ENCODE results near the gene TMEM9B. TPM values are rescaled to one million over a fixed set of nuclear protein-coding genes. Genes with fewer than 3 reads are reported as not detected.
A peak's percentile ranks its signal among the peaks of the same experiment; 100 is the strongest.

The TMEM9B gene
- total and polyA plus RNA-seq, 9 of the 15 experiments (the other 6 are each of a cell fraction or from before 2014, with no cell fraction given) = 7.7 to 20.0 (median 14.0) TPM

DNA sequence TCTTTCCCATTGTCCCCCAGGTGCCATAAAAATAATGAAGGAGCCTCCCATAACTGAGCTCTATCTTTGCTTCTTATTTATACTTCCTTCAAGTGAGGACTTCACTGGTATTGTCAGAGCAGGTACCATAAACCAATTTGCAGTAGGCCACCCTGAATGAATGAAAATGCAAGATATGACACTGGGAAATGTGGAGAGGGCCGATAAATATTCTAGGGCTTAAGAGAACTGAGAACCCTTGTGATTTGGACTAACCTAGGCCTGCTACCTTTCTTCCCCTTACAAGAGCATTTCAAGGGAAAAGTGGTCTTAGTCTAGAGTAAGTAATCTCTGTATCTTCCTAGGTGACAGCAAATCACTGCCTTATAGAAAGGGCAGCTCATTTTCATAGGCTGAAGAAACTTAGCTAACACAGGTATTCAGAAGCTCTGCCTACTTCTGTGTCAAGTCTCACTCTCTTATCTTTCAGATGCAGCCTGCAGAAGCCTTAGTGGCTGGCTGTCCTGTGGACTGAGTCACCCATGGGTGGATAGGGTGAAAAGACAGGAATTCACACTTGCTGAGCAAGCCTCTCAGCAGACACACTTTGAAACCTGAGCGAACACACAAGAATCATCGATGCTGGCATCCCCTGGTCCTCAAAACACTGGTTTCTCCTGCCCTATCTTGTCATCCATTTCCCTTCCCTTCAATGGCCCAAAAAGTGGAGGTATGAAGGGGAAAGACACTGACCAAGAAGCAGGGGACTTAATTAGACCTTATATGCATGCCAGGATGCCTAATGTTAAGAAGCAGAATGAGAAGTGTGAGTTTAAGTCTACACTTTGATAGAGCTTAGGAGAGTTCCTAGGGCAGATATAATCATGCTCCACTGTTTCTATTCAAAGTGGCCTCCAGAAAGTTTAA lies 24.3 kb upstream of the TMEM9B start (continued):
- peak in 1 of 2 experiments; percentile 44; a peak in 2 of 4 replicates for TF ChIP-seq TBL1XR1 (IDR thresholded peaks at IDR 0.05; ENCODE audit: low read length in 2 of 2)
- TF ChIP-seq ZNF197 (CRISPR knock-in tag; IDR thresholded peaks at IDR 0.05; ENCODE audit: low read depth) = no peak
- no peak for TF ChIP-seq BRCA1 (IDR thresholded peaks at IDR 0.05)
- no peak for TF ChIP-seq BRCA1 (CRISPR knock-in tag; IDR thresholded peaks at IDR 0.05)
- no peak for TF ChIP-seq ZNF699 (CRISPR knock-in tag; IDR thresholded peaks at IDR 0.05; ENCODE audit: insufficient replicate concordance)
- TF ChIP-seq, protein P1, sequence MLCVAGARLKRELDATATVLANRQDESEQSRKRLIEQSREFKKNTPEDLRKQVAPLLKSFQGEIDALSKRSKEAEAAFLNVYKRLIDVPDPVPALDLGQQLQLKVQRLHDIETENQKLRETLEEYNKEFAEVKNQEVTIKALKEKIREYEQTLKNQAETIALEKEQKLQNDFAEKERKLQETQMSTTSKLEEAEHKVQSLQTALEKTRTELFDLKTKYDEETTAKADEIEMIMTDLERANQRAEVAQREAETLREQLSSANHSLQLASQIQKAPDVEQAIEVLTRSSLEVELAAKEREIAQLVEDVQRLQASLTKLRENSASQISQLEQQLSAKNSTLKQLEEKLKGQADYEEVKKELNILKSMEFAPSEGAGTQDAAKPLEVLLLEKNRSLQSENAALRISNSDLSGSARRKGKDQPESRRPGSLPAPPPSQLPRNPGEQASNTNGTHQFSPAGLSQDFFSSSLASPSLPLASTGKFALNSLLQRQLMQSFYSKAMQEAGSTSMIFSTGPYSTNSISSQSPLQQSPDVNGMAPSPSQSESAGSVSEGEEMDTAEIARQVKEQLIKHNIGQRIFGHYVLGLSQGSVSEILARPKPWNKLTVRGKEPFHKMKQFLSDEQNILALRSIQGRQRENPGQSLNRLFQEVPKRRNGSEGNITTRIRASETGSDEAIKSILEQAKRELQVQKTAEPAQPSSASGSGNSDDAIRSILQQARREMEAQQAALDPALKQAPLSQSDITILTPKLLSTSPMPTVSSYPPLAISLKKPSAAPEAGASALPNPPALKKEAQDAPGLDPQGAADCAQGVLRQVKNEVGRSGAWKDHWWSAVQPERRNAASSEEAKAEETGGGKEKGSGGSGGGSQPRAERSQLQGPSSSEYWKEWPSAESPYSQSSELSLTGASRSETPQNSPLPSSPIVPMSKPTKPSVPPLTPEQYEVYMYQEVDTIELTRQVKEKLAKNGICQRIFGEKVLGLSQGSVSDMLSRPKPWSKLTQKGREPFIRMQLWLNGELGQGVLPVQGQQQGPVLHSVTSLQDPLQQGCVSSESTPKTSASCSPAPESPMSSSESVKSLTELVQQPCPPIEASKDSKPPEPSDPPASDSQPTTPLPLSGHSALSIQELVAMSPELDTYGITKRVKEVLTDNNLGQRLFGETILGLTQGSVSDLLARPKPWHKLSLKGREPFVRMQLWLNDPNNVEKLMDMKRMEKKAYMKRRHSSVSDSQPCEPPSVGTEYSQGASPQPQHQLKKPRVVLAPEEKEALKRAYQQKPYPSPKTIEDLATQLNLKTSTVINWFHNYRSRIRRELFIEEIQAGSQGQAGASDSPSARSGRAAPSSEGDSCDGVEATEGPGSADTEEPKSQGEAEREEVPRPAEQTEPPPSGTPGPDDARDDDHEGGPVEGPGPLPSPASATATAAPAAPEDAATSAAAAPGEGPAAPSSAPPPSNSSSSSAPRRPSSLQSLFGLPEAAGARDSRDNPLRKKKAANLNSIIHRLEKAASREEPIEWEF (CRISPR knock-in tag; IDR thresholded peaks at IDR 0.05) = no peak
- peak; percentile 84 for TF ChIP-seq SOX6 (IDR thresholded peaks at IDR 0.05)
- TF ChIP-seq JUNB (CRISPR knock-in tag; conservative IDR thresholded peaks at IDR 0.05) = no peak
- peak in 1 of 2 experiments; percentile 49; a peak in 1 of 4 replicates for TF ChIP-seq MNT (conservative IDR thresholded peaks at IDR 0.05)
- peak in 1 of 2 experiments; percentile 60; a peak in 2 of 4 replicates for TF ChIP-seq TRIM24 (IDR thresholded peaks at IDR 0.05)
- TF ChIP-seq FIP1L1 (IDR thresholded peaks at IDR 0.05; ENCODE audit: low read depth, low read length, poor library complexity, severe bottlenecking) = no peak
- TF ChIP-seq THRB (CRISPR knock-in tag; conservative IDR thresholded peaks at IDR 0.05) = no peak
- TF ChIP-seq ZNF316 (IDR thresholded peaks at IDR 0.05) = peak; percentile 64
- TF ChIP-seq CEBPZ (IDR thresholded peaks at IDR 0.05; ENCODE audit: borderline replicate concordance, low read depth, low read length) = no peak

Data from K562 (cell line).